Skin of body (tissue), 2 donors: ENCODE results near the gene NKRF. TPM values are rescaled to one million over a fixed set of nuclear protein-coding genes. Genes with fewer than 3 reads are reported as not detected.

Experiments
- DNase-seq: peaks from one replicate; lab custom pipeline; 2025; lab: John Stamatoyannopoulos, UW
- total RNA-seq: library from RNA; depleted of rRNA; stranded (reverse); fragments of >200 nt; gene quantifications from one replicate; pipeline ENCODE4 v1.2.3, GENCODE V29; 2014

NKRF gene
- total RNA-seq, 1 donor from 2014 or later, result 8.1 TPM

- DNase-seq, result no peak
Observed at GRCh38 chrX:119614776-119615175, 8.6 kb upstream of the NKRF start.

GRCh38 chrX:119607018-119607389 lies 780 bp upstream of the NKRF start:
- DNase-seq, result no peak

GRCh38 chrX:119605464-119606279 lies 552 bp downstream of the NKRF start:
- no peak for DNase-seq

GRCh38 chrX:119604766-119605463 lies 1.3 kb downstream of the NKRF start:
- DNase-seq, result no peak

- DNase-seq, result no peak
Observed at GRCh38 chrX:119602701-119603255, 3.4 kb downstream of the NKRF start.

- no peak for DNase-seq
Observed at GRCh38 chrX:119589810-119590209, 16.4 kb downstream of the NKRF start.

GRCh38 chrX:119583431-119584059 lies 22.7 kb downstream of the NKRF start:
- DNase-seq, result no peak

GRCh38 chrX:119579414-119579813 lies 26.8 kb downstream of the NKRF start:
- no peak for DNase-seq

GRCh38 chrX:119574394-119575266 lies 31.6 kb downstream of the NKRF start, which contains the start of gene UBE2A:
Gene UBE2A, plus strand, starts transcription at chrX:119574563. Its CDS starts 149 bp downstream, at chrX:119574712.
- DNase-seq, result peak; percentile 88

- peak; percentile 38 for DNase-seq
Observed at GRCh38 chrX:119573840-119574393, 32.3 kb downstream of the NKRF start.

- no peak for DNase-seq
Observed at GRCh38 chrX:119573222-119573621, 33.0 kb downstream of the NKRF start.

GRCh38 chrX:119570351-119570835 lies 35.8 kb downstream of the NKRF start:
- no peak for DNase-seq

GRCh38 chrX:119565107-119565663 lies 41.0 kb downstream of the NKRF start, which contains the start of gene STEEP1:
Gene STEEP1, minus strand, starts transcription at chrX:119565409. Its CDS starts 54 bp downstream, at chrX:119565355.
- peak; percentile 89 for DNase-seq

- DNase-seq, result no peak
Observed at GRCh38 chrX:119552508-119552907, 53.7 kb downstream of the NKRF start.

GRCh38 chrX:119549327-119550016 lies 56.8 kb downstream of the NKRF start:
- DNase-seq, result no peak

GRCh38 chrX:119541188-119541587 lies 65.0 kb downstream of the NKRF start:
- no peak for DNase-seq

- DNase-seq, result no peak
Observed at GRCh38 chrX:119539872-119540271, 66.4 kb downstream of the NKRF start.
